ENCODE data around the gene PNPLA7. TPM values are rescaled to one million over a fixed set of nuclear protein-coding genes. Genes with fewer than 3 reads are reported as not detected.

PNPLA7 gene
- total and polyA plus RNA-seq, 2 of the 13 experiments (the other 11 are each of a cell fraction or from before 2014, with no cell fraction given), result 0.42 to 1.5 TPM

GRCh38 chr9:137499858-137500661, 50.1 kb downstream of the PNPLA7 start (continued):
- TF ChIP-seq ZNF18 (CRISPR knock-in tag; IDR thresholded peaks at IDR 0.05; ENCODE audit: insufficient replicate concordance) (no peak), GATAD1 (CRISPR knock-in tag; IDR thresholded peaks at IDR 0.05) (no peak), ZGPAT (CRISPR knock-in tag; IDR thresholded peaks at IDR 0.05) (no peak), MAZ (IDR thresholded peaks at IDR 0.05; ENCODE audit: borderline replicate concordance, low read depth, low read length) (no peak), MAZ (CRISPR knock-in tag; IDR thresholded peaks at IDR 0.05; ENCODE audit: low read depth) (no peak), TCF12 (IDR thresholded peaks at IDR 0.05) (no peak), TCF12 (CRISPR knock-in tag; IDR thresholded peaks at IDR 0.05) (no peak), AKAP8 (CRISPR knock-in tag; IDR thresholded peaks at IDR 0.05) (no peak), ZNF362 (CRISPR knock-in tag; IDR thresholded peaks at IDR 0.05; ENCODE audit: borderline replicate concordance) (no peak), CBX5 (CRISPR knock-in tag; IDR thresholded peaks at IDR 0.05; ENCODE audit: borderline replicate concordance) (no peak), NR2F6 (IDR thresholded peaks at IDR 0.05) (no peak), NR2F6 (CRISPR knock-in tag; IDR thresholded peaks at IDR 0.05) (no peak), LCORL (IDR thresholded peaks at IDR 0.05) (no peak), LCORL (CRISPR knock-in tag; IDR thresholded peaks at IDR 0.05) (no peak)
- TF ChIP-seq, protein P1, sequence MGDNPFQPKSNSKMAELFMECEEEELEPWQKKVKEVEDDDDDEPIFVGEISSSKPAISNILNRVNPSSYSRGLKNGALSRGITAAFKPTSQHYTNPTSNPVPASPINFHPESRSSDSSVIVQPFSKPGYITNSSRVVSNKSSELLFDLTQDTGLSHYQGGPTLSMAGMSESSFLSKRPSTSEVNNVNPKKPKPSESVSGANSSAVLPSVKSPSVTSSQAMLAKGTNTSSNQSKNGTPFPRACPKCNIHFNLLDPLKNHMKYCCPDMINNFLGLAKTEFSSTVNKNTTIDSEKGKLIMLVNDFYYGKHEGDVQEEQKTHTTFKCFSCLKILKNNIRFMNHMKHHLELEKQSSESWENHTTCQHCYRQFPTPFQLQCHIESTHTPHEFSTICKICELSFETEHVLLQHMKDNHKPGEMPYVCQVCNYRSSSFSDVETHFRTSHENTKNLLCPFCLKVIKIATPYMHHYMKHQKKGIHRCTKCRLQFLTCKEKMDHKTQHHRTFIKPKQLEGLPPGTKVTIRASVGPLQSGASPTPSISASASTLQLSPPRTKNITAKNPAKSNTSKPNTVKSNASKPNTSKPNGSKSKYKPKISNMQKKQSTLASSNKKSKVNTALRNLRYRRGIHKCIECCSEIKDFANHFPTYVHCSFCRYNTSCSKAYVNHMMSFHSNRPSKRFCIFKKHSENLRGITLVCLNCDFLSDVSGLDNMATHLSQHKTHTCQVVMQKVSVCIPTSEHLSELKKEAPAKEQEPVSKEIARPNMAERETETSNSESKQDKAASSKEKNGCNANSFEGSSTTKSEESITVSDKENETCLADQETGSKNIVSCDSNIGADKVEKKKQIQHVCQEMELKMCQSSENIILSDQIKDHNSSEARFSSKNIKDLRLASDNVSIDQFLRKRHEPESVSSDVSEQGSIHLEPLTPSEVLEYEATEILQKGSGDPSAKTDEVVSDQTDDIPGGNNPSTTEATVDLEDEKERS (CRISPR knock-in tag; IDR thresholded peaks at IDR 0.05), result no peak

All from HepG2 (cell line).